C4-2B (cell line): ENCODE measurements around the gene SCG3.

Source experiments
- CTCF ChIP-seq: fragments of 450-650 bp; conservative IDR thresholded peaks from 2 replicates; pipeline ENCODE4 v1.5.1; 2017; ENCODE audit warnings: mild to moderate bottlenecking
- ZFX ChIP-seq: fragments of 450-650 bp; IDR thresholded peaks from 2 replicates; pipeline ENCODE4 v1.6.1; 2017

- TF ChIP-seq CTCF = no peak
- no peak for TF ChIP-seq ZFX
These were observed 57.9 kb downstream of the SCG3 start for GRCh38 chr15:51739061-51739712.
